ENCODE measurements around the gene JADE2. TPM values are rescaled to one million over a fixed set of nuclear protein-coding genes. Genes with fewer than 3 reads are reported as not detected.

The JADE2 gene
- total RNA-seq, 4 donors from 2014 or later, result 46.0 to 113 (median 89.2) TPM

GRCh38 chr5:134545070-134545868 is 19.8 kb downstream of the JADE2 start:
- WGBS, 2 donors (ENCODE audit: low coverage in 1 of 2), result 26 to 28% methylated on average over 6 to 8 of the region's 10 CpGs
- Histone ChIP-seq H3K27me3 (no peaks in the 10 kb centered on the region), H3K27ac (peak overlapping the region in 3 of 4 donors; percentile 66 to 76 (median 71)), H3K4me1 (peaks cover 5 to 91% (median 36%) of the 10 kb centered on the region in 3 donors), H3K4me3 (no peak overlapping the region), H3K9me3 (no peaks in the 10 kb centered on the region), H3K36me3 (peaks cover 0 to 89% of the 10 kb centered on the region in 2 donors)
- peak in 1 of 4 experiments; percentile 26 for TF ChIP-seq CTCF (IDR thresholded peaks at IDR 0.05)
- no peak for TF ChIP-seq EP300 (IDR thresholded peaks at IDR 0.05)
- TF ChIP-seq POLR2A (IDR thresholded peaks at IDR 0.05), result no peak
- TF ChIP-seq POLR2AphosphoS5 (IDR thresholded peaks at IDR 0.05), result peak; percentile 34
- peak; percentile 74 for ATAC-seq

DNA sequence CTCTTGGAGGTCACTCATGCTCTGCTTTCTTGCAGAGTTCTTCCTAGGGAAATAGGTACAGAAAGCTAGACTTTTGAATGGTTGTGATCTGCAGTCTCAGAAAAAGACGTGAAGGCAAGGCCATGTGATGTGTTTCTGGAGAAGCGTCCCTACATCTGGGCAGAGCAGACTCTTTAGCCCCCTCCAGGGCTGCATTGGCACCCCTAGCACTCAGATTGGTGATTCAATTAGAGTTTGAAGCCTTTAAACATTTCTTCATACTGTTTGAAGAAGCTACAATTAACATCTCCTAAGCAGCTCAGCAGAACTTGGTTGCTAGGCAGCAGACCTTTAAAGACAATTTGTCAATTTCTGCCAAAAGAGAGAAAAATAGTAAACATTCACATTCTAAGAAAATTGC is 21.6 kb downstream of the JADE2 start:
- TF ChIP-seq EP300 (IDR thresholded peaks at IDR 0.05) (no peak), CTCF (IDR thresholded peaks at IDR 0.05) (no peak), POLR2AphosphoS5 (IDR thresholded peaks at IDR 0.05) (no peak), POLR2A (IDR thresholded peaks at IDR 0.05) (no peak)
- no peak for ATAC-seq
- 24 to 33% methylated on average over 1 to 2 of the region's 2 CpGs for WGBS, 2 donors (ENCODE audit: low coverage in 1 of 2)
- peaks cover 0 to 88% of the 10 kb centered on the region in 2 donors for H3K36me3 ChIP-seq
- no peak overlapping the region for H3K4me3 ChIP-seq
- peaks cover 5 to 93% (median 38%) of the 10 kb centered on the region in 3 donors for H3K4me1 ChIP-seq
- H3K9me3 ChIP-seq, result no peaks in the 10 kb centered on the region
- no peaks in the 10 kb centered on the region for H3K27me3 ChIP-seq
- peak overlapping the region in 3 of 4 donors; percentile 25 to 71 (median 56) for H3K27ac ChIP-seq

- Histone ChIP-seq H3K9me3 (no peaks in the 10 kb centered on the region), H3K27ac (peak overlapping the region in 3 of 4 donors; percentile 56 to 71 (median 66)), H3K27me3 (no peaks in the 10 kb centered on the region), H3K4me1 (peaks cover 5 to 94% (median 42%) of the 10 kb centered on the region in 3 donors), H3K4me3 (no peak overlapping the region), H3K36me3 (peaks cover 0 to 88% of the 10 kb centered on the region in 2 donors)
- TF ChIP-seq POLR2AphosphoS5 (IDR thresholded peaks at IDR 0.05), result peak; percentile 69
- no peak for TF ChIP-seq CTCF (IDR thresholded peaks at IDR 0.05)
- WGBS, 2 donors (ENCODE audit: low coverage in 1 of 2), result no CpG with 5 or more reads among the region's 2 CpGs
- ATAC-seq, result peak; percentile 71
Measured at GRCh38 chr5:134547579-134547978, 22.1 kb downstream of the JADE2 start.

- Histone ChIP-seq H3K27ac (peak overlapping the region in 3 of 4 donors; percentile 56 to 71 (median 66)), H3K27me3 (no peaks in the 10 kb centered on the region), H3K9me3 (no peaks in the 10 kb centered on the region), H3K4me1 (peaks cover 5 to 99% (median 43%) of the 10 kb centered on the region in 3 donors), H3K36me3 (peaks cover 0 to 88% of the 10 kb centered on the region in 2 donors), H3K4me3 (no peak overlapping the region)
- no peak for TF ChIP-seq EP300 (IDR thresholded peaks at IDR 0.05)
- TF ChIP-seq POLR2A (IDR thresholded peaks at IDR 0.05), result no peak
- no peak for TF ChIP-seq POLR2AphosphoS5 (IDR thresholded peaks at IDR 0.05)
- ATAC-seq, result no peak
- WGBS, 2 donors (ENCODE audit: low coverage in 1 of 2), result 38 to 54% methylated on average over 3 to 6 of the region's 13 CpGs
Measured at GRCh38 chr5:134547999-134548658, 22.7 kb downstream of the JADE2 start.

DNA sequence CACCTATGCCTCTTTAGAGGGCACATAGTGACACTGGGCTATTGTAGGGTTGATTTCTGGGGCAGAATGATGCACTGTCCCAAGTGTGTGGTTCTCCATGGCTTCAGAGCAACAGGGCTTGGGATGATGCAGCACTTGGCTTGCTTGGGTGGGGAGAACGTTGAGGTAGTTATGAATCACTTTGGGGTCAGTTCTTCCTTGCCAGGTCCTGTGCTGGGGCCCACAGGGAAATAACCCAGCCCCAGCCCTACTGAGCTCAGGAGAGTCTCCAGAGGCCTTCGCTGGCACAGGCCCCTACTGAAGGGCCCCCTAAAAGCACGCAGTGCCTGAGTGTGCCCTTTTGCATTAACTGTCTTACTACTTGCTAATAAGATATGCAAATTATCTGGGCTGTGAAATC is 24.2 kb downstream of the JADE2 start:
- Histone ChIP-seq H3K27me3 (no peaks in the 10 kb centered on the region), H3K9me3 (no peaks in the 10 kb centered on the region), H3K27ac (peak overlapping the region in 2 of 4 donors; percentile 56 to 71), H3K4me3 (no peak overlapping the region), H3K36me3 (peaks cover 0 to 88% of the 10 kb centered on the region in 2 donors), H3K4me1 (peaks cover 5 to 99% (median 49%) of the 10 kb centered on the region in 3 donors)
- no peak for ATAC-seq
- WGBS, 2 donors (ENCODE audit: low coverage in 1 of 2), result 50% methylated on average over 2 to 3 of the region's 3 CpGs
- TF ChIP-seq CTCF (IDR thresholded peaks at IDR 0.05) (no peak), EP300 (IDR thresholded peaks at IDR 0.05) (no peak), POLR2AphosphoS5 (IDR thresholded peaks at IDR 0.05) (no peak), POLR2A (IDR thresholded peaks at IDR 0.05) (no peak)

Data from gastroesophageal sphincter (tissue), 4 donors.